K562 (cell line): ENCODE results near the gene CLHC1. TPM values are rescaled to one million over a fixed set of nuclear protein-coding genes. Genes with fewer than 3 reads are reported as not detected.

Experiments used
- BCLAF1 ChIP-seq, 2 experiments: fragments of 450-650 bp in 1 of 2; IDR thresholded peaks; 2 replicates each; pipeline ENCODE4 v1.6.1; 2011 to 2017; ENCODE audit warnings: low read depth in 2 of 2, antibody characterized with exemption in 1 of 2, borderline replicate concordance in 1 of 2, low read length in 1 of 2, mild to moderate bottlenecking in 1 of 2, mixed read lengths in 1 of 2; ENCODE audit not compliant: control insufficient read depth in 1 of 2
- CLOCK ChIP-seq: fragments of 250-450 bp; sonication (Bioruptor Pico); IDR thresholded peaks from 2 replicates; pipeline ENCODE4 v1.4.0; 2020; ENCODE audit warnings: mild to moderate bottlenecking, moderate library complexity, borderline replicate concordance
- MCM2 ChIP-seq: fragments of 450-650 bp; IDR thresholded peaks from 2 replicates; pipeline ENCODE4 v1.6.1; 2017; ENCODE audit warnings: low read depth, mild to moderate bottlenecking
- PCBP1 ChIP-seq: fragments of 200-400 bp; formaldehyde crosslinking; IDR thresholded peaks from 2 replicates; pipeline ENCODE4 v1.6.1; 2018; ENCODE audit warnings: mild to moderate bottlenecking, low read depth, low read length; ENCODE audit not compliant: poor library complexity, severe bottlenecking
- THRAP3 ChIP-seq: fragments of 450-650 bp; IDR thresholded peaks from 2 replicates; pipeline ENCODE4 v1.6.1; 2016; ENCODE audit warnings: mild to moderate bottlenecking, inconsistent platforms, borderline replicate concordance
- polyA plus RNA-seq, 8 experiments: library from polyadenylated mRNA; depleted of rRNA in 4 of 8; stranded (reverse) in 5 of 8; unstranded in 3 of 8; fragments of >200 nt; fragmentation: Nextera tagmentation in 2 of 8; fragmentation: Illumina TruSeq in 1 of 8; extraction: Ambion mirVana in 2 of 8; extraction: Trizol in 1 of 8; gene quantifications; 2 replicates each; pipeline versions ENCODE4 v1.2.1 to v1.2.3, GENCODE V29; 2011 to 2014; ENCODE audit warnings: inconsistent platforms in 1 of 8, missing spikeins in 1 of 8
- total RNA-seq, 7 experiments: library from RNA; depleted of rRNA in 6 of 7; stranded (reverse); fragments of >200 nt in 6 of 7; fragmentation: Illumina TruSeq in 2 of 7; extraction: Trizol in 2 of 7; gene quantifications; 2 replicates each; pipeline versions ENCODE4 v1.2.1 to v1.2.3, GENCODE V29; 2011 to 2021; ENCODE audit warnings: low replicate concordance in 1 of 7

Gene CLHC1
- total and polyA plus RNA-seq, 9 of the 15 experiments (the other 6 are each of a cell fraction or from before 2014, with no cell fraction given): 3.7 to 14.3 (median 8.6) TPM

- TF ChIP-seq BCLAF1 (IDR thresholded peaks at IDR 0.05; ENCODE audit: borderline replicate concordance in 1 of 2, control insufficient read depth in 1 of 2, low read depth in 2 of 2, low read length in 1 of 2) (no peak), PCBP1 (no peak), THRAP3 (no peak), CLOCK (CRISPR knock-in tag) (no peak), MCM2 (no peak)
Observed at GRCh38 chr2:55169359-55169758, 62.7 kb downstream of the CLHC1 start (continued).
